GM19238 (cell line): ENCODE data around the gene VWA1.
"Not testable (repeated sequence)": the region's sequence is repeated elsewhere in the genome, so short reads cannot be mapped to it uniquely, and the experiment has no call there.

Experiments
- DNase-seq: peaks from one replicate; pipeline ENCODE4 v3.0.0; 2011; ENCODE audit warnings: low spot score; ENCODE audit not compliant: insufficient read length

Gene VWA1

DNA sequence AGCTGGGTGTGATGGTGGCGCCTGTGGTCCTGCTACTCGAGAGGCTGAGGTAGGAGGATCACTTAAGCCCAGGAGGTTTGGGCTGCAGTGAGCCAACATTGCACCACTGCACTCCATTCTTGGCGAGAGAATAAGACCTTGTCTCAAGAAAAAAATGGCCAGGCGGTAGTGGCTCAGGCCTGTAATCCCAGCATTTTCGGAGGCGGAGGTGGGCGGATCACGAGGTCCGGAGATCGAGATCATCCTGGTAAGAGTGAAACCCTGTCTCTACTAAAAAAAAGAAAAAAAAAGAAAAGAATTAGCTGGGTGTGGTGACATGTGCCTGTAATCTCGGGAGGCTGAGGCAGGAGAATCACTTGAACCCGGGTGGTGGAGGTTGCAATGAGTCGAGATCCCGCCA is 47.4 kb downstream of the VWA1 start:
- DNase-seq: no peak

DNA sequence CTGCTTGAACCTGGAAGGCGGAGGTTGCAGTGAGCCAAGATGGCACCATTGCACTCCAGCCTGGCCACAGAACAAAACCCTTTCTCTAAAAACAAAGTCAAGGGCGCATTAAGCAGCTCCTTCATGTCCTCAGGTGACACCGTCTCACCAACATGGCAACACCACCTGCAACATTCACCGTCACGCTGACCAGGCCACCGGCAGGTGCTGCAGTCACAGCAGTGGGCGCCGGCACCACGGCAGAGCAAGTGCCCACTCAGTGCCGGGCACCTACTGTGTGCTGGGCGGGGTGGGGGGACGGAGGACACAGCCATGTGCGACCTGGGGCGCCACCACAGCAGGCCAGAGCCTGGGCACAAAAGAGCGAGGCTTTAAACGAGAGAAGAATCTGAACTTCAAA is 48.2 kb downstream of the VWA1 start:
- no peak for DNase-seq

DNA sequence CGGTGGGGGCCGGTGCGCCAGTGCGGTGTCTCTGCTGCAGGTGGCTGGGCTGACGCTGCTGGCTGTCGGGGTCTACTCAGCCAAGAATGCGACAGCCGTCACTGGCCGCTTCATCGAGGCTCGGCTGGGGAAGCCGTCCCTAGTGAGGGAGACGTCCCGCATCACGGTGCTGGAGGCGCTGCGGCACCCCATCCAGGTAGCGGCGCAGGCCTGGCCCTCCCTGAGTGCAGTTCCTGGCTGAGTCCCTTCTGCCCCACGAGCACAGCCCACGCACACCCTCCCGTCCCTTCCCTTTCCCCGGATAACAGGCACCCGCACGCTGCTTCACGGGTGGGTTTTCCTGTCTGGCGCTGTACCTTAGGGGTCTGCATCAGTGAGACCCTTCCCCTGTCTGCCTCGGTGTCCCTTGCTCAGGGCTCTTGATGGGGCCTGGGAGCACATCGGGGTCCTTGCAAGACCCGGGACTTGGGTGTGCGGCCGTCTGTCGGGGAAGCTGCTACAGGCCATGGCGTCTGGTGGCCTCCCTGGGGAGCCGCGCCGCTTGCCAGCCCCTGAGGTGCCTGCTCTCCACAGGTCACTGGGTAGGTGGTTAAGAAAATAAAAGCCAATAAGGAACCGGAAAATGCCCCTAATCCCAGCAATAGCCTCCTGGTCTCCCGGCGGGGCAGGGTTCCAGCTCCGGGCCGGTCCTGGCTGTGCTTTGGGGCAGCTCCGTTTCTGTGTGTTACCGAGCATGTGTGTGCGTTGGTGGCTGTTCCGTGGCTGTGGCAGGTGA is 49.7 kb downstream of the VWA1 start:
- not testable (repeated sequence) for DNase-seq

DNA sequence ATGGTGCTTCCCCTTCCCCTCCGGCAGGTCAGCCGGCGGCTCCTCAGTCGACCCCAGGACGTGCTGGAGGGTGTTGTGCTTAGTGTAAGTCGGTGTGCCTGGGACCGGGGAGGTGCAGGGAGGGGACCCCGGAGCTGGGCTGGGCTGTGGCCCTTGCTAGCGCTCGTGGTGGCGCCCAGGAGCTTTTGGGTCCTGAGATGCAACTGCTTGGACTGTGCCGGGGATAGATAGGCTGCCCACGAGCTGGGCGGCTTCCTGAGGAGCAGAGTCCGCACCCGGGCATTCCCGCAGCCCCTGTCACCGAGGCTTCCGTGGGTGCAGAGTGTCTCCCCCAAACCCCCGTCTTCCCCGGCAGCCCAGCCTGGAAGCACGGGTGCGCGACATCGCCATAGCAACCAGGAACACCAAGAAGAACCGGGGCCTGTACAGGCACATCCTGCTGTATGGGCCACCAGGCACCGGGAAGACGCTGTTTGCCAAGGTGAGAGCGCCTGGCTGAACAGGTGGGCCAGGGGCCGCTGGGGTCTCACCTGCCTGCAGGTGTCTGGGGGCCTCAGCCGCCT is 50.3 kb downstream of the VWA1 start:
- not testable (repeated sequence) for DNase-seq

DNA sequence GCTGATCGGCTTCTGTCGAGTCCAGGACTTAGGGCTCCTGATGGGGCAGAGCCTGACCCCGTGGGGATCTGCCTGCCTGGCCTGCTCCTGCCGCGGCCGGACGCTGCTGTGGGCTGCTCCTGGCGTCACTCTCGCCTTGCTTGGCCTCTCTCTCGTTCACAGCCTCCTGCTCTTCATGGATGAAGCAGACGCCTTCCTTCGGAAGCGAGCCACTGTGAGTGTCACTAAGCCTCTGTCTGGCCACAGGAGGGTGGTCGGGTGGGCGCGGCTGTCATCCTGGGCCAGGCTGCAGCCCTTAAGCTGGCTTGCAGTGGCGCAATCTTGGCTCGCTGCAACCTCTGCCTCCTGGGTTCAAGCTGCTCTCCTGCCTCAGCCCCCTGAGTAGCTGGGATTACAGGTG is 52.2 kb downstream of the VWA1 start:
- DNase-seq: no peak

DNA sequence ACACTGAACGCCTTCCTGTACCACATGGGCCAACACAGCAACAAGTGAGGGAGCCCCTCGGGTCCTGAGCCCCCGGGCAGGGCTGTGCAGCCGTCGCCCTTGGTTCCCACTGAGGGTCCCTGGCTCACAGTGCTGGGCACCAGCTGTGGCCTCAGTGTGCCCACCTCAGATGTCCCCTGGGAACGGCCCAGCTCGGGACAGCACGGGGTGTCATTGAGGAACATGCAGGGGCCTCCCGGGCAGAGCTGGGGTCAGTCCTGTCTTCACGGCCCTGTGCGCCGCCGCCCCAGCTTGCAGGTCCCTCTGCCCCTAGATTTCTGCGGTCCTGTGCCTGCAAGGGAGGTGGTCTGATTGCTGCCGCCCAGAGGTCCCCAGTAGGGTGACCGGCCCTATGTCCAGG is 53.7 kb downstream of the VWA1 start:
- DNase-seq: no peak

DNA sequence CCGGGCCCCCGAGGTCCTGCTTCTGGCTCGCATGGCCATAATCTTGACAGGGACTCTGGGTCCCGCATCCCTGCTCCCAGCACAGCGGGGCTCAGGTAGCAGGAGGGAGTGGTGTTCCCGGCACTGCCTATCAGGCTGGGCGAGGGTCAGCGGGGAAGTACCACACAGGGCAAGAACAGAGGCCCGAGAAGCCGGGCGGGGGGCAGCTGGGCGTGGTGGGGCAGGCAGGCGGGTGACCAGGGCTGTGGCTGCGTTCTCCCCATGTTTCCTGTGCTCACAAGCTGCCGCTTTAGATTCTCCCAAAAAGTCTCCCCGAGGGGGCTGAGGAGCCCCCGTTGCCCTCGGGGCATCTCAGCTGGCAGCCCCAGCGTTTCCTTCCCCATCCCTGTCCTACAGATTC is 54.4 kb downstream of the VWA1 start:
- DNase-seq: no peak

DNA sequence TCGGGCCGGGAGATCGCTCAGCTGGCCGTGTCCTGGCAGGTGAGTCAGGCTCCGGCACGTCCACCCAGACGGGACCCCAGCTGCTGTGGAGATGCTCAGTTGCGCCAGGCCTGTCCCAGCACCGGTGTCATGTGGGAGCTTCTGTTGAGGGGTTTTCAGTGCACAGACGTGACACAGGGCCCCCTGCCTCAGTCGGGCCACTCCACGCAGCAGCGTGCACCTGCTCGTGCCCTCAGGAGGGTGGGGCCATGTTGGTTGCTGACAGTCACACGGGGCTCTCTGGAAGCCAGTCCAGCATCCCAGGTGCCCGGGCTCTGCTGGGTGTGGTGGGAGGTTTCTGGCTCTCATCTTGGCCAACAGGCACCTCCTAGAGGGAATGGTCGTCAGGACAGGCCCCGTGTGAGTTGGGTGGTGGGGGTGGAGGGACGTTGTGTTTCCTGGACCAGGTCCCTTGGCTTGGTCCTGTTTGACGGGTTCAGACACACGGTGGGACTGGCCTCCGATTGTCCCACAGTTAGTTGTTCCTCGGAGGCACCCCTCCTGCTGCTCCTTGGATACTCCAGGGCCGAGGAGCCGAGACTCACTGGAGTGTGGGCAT is 55.2 kb downstream of the VWA1 start:
- no peak for DNase-seq

DNA sequence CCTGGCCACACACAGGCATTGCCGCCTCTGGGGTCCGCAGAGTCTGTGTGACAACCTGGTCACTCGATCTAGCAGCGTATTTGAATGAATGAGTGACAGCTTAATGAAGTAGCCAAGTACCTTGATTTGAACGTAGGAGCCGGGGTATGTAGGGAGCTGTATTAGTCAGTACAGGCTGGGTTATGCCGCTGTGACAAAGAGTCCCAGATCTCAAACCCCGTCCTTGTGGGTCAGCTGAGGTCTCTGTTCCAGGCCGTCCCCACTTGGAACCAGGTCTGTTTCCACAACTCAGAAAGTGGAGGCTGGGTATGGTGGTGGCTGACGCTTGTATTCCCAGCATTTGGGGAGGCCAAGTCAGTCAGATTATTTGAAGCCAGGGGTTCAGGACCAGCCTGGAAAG is 56.1 kb downstream of the VWA1 start:
- DNase-seq: no peak
